ENCODE results near the gene ZPR1. TPM values are rescaled to one million over a fixed set of nuclear protein-coding genes. Genes with fewer than 3 reads are reported as not detected.
"Not testable (repeated sequence)": the region's sequence is repeated elsewhere in the genome, so short reads cannot be mapped to it uniquely, and the experiment has no call there.

Gene ZPR1
- total RNA-seq, 1 experiment from 2014 or later: 29.4 TPM

DNA sequence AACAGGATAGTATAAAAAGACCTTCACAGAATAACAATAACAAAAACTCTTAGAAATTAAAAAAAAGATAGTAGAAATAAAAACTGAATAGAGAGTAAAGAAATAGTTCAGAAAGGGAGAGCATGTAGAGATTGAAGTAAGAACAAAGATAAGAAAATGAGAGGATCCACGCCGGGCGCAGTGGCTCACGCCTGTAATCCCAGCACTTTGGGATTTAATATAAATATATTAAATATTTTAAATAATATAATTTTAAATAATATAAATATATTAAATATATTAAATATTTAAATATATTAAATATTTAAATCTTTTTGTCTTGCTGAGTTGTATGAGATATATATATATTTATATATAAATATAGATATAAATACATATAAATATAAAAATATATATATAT is 24.3 kb upstream of the ZPR1 start:
- Histone ChIP-seq H3K27me3 (replicated peaks) (no peaks in the 10 kb centered on the region), H3K4me3 (no peak overlapping the region), H3K36me3 (no peaks in the 10 kb centered on the region), H3K27ac (no peak overlapping the region), H3K4me1 (replicated peaks) (no peaks in the 10 kb centered on the region), H3K9me3 (replicated peaks) (no peaks in the 10 kb centered on the region)
- no peak for DNase-seq (ENCODE audit: low read depth in 1 of 2, low spot score in 2 of 2)

DNA sequence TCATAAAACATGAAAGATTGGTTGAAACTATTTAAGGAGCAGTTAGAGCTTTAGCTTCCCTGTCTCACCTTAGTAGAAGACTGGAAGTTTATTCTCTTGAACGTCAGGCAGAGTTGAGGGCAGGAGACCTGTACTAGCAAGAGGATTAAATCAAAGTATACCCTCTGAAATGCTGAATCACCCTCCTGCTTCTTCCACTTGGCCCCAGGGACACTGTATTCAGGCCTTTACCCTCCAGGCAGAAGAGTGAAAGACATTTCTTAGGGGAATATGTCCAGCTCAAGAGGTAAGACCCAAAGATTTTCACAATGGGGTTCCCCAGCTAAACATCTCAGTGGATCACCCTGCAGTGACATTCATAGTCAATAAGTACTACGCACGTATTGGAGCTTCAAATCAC is 23.4 kb upstream of the ZPR1 start:
- no peaks in the 10 kb centered on the region for H3K9me3 ChIP-seq (replicated peaks)
- H3K4me3 ChIP-seq: no peak overlapping the region
- H3K4me1 ChIP-seq (replicated peaks): no peaks in the 10 kb centered on the region
- H3K27ac ChIP-seq: no peak overlapping the region
- H3K36me3 ChIP-seq: no peaks in the 10 kb centered on the region
- no peaks in the 10 kb centered on the region for H3K27me3 ChIP-seq (replicated peaks)
- DNase-seq (ENCODE audit: low read depth in 1 of 2, low spot score in 2 of 2): no peak

DNA sequence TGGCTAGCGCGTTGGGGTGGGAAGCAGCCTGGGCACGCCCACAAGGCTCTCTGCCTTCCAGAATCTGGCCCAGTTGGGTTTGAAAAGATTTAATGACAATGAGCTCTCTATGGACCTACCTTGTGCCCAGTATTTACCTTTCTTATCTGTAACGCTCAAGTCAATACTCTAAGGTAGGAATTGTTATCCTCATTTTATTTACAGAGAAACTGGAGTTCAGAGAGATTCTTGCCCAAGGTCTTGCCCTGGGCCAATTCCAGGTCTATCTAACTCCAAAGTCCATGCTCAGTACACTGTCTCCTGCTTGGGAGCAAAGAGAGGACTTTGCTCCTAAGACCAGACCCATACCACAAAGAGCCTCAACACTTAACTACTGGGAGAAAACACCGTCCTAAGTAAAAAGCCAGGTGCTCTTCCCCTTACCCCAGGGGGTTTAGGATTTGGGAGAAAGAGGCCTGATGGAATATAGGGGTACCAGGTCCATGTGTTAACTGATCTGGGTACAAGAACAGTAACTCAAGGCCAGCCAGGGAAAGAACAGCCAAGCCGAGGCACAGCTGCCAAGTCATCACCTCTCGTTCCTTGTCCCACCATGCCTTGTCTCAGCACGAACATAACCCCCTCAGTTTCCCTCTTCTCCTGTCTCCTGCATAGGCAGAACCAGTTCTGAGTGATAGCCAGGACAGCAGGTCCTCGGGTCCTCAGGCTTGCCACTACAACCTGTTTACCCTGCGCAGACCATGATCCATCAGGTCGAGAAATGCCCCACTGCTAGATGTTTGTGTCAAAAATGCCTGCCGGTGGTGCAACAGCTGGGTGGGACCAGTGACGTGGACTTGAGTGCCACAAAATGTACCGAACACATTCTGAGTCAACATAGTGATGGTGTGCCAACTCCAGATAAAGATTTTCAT is 20.7 kb upstream of the ZPR1 start:
- Histone ChIP-seq H3K27me3 (replicated peaks) (no peaks in the 10 kb centered on the region), H3K9me3 (replicated peaks) (no peaks in the 10 kb centered on the region), H3K36me3 (no peaks in the 10 kb centered on the region), H3K4me1 (replicated peaks) (no peaks in the 10 kb centered on the region), H3K27ac (no peak overlapping the region), H3K4me3 (no peak overlapping the region)
- DNase-seq (ENCODE audit: low read depth in 1 of 2, low spot score in 2 of 2): no peak

DNA sequence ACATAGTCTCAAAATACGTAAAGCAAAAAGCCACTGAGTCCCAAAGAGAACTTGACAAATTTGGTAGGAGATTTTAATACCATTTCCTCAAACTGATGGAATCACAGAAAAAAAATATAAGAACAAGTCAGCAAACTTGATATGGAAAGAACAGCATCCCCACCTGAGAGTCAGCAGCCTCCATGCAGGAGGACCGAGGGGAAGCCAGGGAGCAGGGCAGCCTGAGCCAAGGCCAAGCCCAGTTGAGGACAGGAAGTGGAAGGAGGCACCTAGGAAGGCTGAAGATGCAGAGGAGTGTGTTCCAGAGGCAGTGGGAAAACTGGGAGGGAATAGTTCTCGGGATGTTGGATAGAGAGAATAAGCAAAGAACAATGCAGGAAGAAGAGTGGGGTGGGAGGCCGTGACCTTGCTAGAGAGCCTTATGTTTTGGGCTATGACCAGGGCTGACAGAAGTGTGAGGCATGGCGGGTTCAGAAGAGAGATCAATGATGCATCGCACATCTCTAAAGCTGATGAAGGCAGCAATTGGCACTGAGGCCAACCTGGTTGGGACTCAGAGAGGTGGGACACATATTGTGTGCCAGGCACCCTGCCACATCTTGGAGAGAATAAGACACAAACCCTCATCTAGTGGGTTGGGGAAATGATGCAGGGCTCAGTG is 19.9 kb upstream of the ZPR1 start:
- no peaks in the 10 kb centered on the region for H3K9me3 ChIP-seq (replicated peaks)
- H3K4me3 ChIP-seq: no peak overlapping the region
- no peak overlapping the region for H3K27ac ChIP-seq
- no peaks in the 10 kb centered on the region for H3K36me3 ChIP-seq
- no peak for DNase-seq (ENCODE audit: low read depth in 1 of 2, low spot score in 2 of 2)
- H3K4me1 ChIP-seq (replicated peaks): no peaks in the 10 kb centered on the region
- no peaks in the 10 kb centered on the region for H3K27me3 ChIP-seq (replicated peaks)

DNA sequence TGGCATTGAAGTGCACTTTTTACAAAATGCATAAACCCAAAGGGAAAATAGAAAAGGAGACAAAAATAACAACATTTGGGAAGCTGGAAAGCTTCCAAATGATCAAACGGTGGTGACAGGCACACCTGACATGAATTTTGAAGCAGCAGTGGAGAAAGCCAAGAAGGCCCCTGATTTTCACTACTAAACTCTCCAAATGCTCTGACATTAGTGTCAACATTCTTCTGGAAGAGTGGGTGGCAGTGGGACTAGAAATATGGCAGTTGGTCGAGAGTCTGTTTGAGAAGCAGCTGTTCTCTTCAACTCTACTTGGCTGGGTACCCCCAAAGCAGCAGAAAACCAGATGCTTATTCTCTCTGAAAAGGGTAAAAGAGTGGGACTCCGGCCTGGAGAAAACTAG is 16.2 kb upstream of the ZPR1 start:
- no peak for DNase-seq (ENCODE audit: low read depth in 1 of 2, low spot score in 2 of 2)

DNA sequence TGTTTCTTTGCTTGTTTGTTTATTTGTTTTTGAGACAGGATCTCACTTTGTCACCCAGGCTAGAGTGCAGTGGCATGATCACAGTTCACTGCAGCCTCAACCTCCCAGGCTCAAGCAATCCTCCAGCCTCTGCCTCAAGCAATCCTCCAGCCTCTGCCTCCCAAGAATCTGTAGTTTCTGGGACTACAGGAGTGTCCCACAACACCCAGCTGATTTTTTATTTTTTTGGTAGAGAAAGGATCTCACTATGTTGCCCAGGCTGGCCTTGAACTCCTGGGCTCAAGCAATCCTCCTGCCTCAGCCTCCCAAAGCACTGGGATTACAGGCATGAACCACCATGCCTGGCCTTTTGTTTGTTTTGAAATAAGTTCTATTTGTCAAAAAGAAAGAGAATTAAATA is 13.8 kb upstream of the ZPR1 start:
- H3K36me3 ChIP-seq; DNase-seq (ENCODE audit: low read depth in 1 of 2, low spot score in 2 of 2); H3K4me1 ChIP-seq (replicated peaks); H3K27ac ChIP-seq; H3K9me3 ChIP-seq (replicated peaks); H3K4me3 ChIP-seq; H3K27me3 ChIP-seq (replicated peaks): not testable (repeated sequence)

More for the DNA sequence above, 16.2 kb upstream of the ZPR1 start:
- no peaks in the 10 kb centered on the region for H3K27me3 ChIP-seq (replicated peaks)
- H3K36me3 ChIP-seq: no peaks in the 10 kb centered on the region
- H3K4me3 ChIP-seq: no peak overlapping the region
- no peaks in the 10 kb centered on the region for H3K9me3 ChIP-seq (replicated peaks)
- no peaks in the 10 kb centered on the region for H3K4me1 ChIP-seq (replicated peaks)
- no peak overlapping the region for H3K27ac ChIP-seq

DNA sequence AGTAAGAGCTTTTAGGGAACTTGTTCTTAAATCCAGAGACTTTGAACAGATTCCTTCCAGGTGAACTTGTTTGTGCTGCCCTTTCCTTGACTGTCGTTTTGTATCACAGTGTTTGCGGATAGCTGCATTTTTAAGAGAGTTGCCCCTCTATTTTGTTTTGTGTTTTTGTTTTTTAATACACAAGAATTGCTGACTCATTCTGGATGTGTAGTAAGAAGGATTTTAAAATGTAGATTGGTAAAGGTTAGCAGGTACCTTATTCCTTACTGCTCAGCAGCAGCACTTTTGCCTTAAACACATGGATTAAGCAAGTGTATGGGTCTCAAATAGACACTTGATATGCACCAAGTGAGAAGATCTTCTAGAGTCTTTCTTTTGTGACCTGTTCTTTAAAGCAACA is 12.8 kb upstream of the ZPR1 start:
- DNase-seq (ENCODE audit: low read depth in 1 of 2, low spot score in 2 of 2): no peak
- Histone ChIP-seq H3K27ac (no peak overlapping the region), H3K36me3 (no peaks in the 10 kb centered on the region), H3K4me1 (replicated peaks) (no peaks in the 10 kb centered on the region), H3K9me3 (replicated peaks) (no peaks in the 10 kb centered on the region), H3K27me3 (replicated peaks) (no peaks in the 10 kb centered on the region), H3K4me3 (no peak overlapping the region)

DNA sequence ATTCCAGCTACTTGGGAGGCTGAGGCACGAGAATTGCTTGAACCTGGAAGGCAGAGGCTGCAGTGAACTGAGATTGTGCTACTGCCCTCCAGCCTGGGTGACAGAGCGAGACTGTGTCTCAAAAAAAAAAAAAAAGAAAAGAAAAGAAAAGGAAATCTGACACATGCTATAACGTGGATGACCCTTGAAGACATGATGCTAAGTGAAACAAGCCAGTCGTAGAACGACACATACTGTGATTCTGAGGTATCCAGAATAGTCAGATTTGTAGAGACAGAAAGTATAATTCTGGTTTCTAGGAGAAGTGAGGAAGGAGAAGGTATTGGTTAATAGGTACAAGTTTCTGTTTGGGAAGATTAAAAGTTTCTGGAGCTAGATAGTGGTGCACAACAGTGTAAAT is 10.5 kb upstream of the ZPR1 start:
- Histone ChIP-seq H3K4me1 (replicated peaks) (no peaks in the 10 kb centered on the region), H3K27ac (no peak overlapping the region), H3K36me3 (no peaks in the 10 kb centered on the region), H3K9me3 (replicated peaks) (no peaks in the 10 kb centered on the region), H3K27me3 (replicated peaks) (no peaks in the 10 kb centered on the region), H3K4me3 (no peak overlapping the region)
- no peak for DNase-seq (ENCODE audit: low read depth in 1 of 2, low spot score in 2 of 2)

DNA sequence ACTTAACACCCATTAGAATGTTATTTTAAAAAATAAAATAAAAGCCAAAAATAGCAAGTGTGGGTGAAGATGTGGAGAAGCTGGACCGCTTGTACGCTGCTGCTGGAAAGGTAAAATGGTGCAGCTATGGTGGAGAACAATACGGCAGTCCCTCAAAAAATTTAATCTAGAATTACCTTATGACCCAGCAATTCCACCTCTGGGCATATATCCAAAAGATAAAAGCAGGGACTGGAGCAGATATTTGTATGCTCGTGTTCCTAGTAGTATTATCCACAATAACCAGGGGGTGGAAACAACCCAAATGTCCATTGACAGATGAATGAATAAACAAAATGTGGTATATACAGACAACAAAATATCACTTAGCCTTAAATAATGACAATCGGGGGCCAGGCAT is 10.0 kb upstream of the ZPR1 start:
- no peaks in the 10 kb centered on the region for H3K9me3 ChIP-seq (replicated peaks)
- H3K4me3 ChIP-seq: no peak overlapping the region
- no peaks in the 10 kb centered on the region for H3K4me1 ChIP-seq (replicated peaks)
- no peak overlapping the region for H3K27ac ChIP-seq
- H3K27me3 ChIP-seq (replicated peaks): no peaks in the 10 kb centered on the region
- no peak for DNase-seq (ENCODE audit: low read depth in 1 of 2, low spot score in 2 of 2)
- no peaks in the 10 kb centered on the region for H3K36me3 ChIP-seq

DNA sequence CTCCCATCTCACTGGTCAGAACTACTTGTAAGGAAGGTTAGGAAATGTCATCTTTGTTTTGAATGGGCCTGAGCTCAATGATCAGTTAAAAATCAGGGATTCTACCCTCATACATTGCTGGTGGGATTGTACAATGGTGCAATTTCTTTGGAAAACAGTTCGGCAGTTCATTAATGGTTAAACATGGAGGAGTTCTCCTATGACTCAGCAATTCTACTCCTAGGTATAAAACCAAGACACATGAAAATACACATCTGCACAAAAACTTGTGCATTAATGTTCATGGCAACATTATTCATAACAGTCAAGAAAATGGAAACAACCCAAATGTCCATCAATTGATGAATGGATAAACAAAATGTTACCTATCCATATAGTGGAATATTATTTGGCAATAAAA is 8.7 kb upstream of the ZPR1 start:
- no peaks in the 10 kb centered on the region for H3K4me1 ChIP-seq (replicated peaks)
- no peaks in the 10 kb centered on the region for H3K36me3 ChIP-seq
- H3K27ac ChIP-seq: no peak overlapping the region

DNA sequence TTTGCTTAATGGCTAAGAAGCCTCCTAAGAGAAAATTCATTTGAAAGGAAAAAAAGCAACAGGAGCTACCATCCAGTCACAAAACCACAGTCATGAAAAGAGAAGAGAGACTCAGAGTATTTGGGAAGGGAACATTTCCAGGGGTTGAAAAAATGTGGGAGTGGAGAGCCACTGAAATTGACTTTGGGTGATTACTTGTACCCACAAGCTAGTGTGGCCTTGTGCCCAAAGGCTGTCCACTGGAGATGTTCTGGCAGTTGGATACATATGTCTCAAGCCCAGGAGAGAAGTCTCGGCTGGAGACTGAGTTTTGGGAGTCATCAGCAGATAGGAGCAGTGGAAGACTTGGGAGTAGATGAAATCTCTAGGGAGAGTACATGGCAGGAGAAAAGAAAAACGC is 7.0 kb upstream of the ZPR1 start:
- H3K4me3 ChIP-seq: no peak overlapping the region
- no peaks in the 10 kb centered on the region for H3K36me3 ChIP-seq
- no peaks in the 10 kb centered on the region for H3K9me3 ChIP-seq (replicated peaks)
- no peaks in the 10 kb centered on the region for H3K4me1 ChIP-seq (replicated peaks)
- H3K27me3 ChIP-seq (replicated peaks): no peaks in the 10 kb centered on the region
- no peak for DNase-seq (ENCODE audit: low read depth in 1 of 2, low spot score in 2 of 2)
- H3K27ac ChIP-seq: no peak overlapping the region

More for the DNA sequence above, 8.7 kb upstream of the ZPR1 start:
- Histone ChIP-seq H3K27me3 (replicated peaks) (no peaks in the 10 kb centered on the region), H3K4me3 (no peak overlapping the region), H3K9me3 (replicated peaks) (no peaks in the 10 kb centered on the region)
- no peak for DNase-seq (ENCODE audit: low read depth in 1 of 2, low spot score in 2 of 2)

DNA sequence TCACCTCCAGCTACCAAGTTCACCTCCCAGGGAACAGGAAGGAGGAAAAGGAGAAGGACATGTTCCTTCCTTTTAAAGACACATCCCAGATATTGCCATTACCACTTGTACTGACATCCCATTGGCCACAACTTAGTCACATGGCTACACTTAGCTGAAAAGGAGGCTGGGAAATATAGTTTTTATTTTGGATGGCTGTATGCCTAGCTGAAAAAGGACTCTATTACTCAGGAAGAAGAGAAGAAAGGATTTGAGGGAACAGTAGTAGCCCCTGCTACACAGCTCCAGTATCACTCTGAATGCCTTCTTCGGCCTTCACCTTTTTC is 5.9 kb upstream of the ZPR1 start:
- Histone ChIP-seq H3K9me3 (replicated peaks) (no peaks in the 10 kb centered on the region), H3K4me1 (replicated peaks) (no peaks in the 10 kb centered on the region), H3K27me3 (replicated peaks) (no peaks in the 10 kb centered on the region), H3K27ac (no peak overlapping the region), H3K36me3 (no peaks in the 10 kb centered on the region), H3K4me3 (no peak overlapping the region)
- DNase-seq (ENCODE audit: low read depth in 1 of 2, low spot score in 2 of 2): no peak

DNA sequence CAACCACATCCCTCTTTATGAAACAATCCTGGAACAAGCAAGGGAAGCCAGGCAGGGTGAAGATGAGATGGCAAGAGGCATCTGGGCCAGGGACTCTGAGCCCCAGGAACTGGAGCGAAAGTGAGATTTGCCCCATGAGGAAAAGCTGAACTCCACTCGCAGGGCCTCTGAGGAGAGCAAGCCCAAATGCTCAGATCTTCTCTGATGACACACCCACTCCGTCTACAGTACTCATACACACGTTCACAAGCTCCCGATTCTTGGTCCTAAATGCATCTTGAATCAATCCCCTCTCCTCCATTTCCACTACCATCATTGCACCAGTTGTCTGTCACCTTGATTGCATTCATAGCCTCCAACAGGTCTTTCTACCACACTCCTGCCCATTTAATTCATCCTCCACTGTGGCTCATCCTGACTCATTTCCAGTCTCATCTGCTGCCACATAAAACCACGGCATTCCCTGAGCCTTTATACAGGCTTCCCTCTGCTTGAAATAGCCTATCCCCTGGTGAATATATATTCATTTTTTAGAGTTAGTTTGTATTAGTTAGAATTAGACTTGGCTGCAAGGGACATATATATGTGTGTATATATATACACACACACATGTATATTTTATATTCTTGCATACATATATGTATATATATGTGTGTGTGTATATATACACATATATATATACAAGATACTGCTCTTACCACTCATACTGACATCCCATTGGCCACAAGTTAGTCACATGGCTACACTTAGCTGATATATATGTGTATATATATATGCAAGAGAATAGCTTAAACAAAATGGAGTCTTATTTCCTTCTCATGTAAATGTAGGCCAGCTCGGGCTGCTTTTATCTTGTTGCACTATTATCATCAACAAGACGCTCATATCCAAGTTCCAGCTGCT is 5.3 kb upstream of the ZPR1 start:
- Histone ChIP-seq H3K9me3 (replicated peaks) (no peaks in the 10 kb centered on the region), H3K4me1 (replicated peaks) (0 out of 2 replicates have a peak, but pooled peaks cover 5% of the 10 kb centered on the region), H3K36me3 (no peaks in the 10 kb centered on the region), H3K4me3 (no peak overlapping the region), H3K27me3 (replicated peaks) (no peaks in the 10 kb centered on the region), H3K27ac (no peak overlapping the region)
- no peak for DNase-seq (ENCODE audit: low read depth in 1 of 2, low spot score in 2 of 2)

Data from SJSA1 (cell line).